Glutamatergic neuron (in vitro differentiated cells): ENCODE measurements around the gene HELT. TPM values are rescaled to one million over a fixed set of nuclear protein-coding genes. Genes with fewer than 3 reads are reported as not detected.

ENCODE experiments used
- DNase-seq: peaks from one replicate; pipeline ENCODE4 v3.0.0; 2022
- H3K27ac Mint-ChIP-seq: one replicate; pipeline ENCODE4 v1.8.0; 2020; ENCODE audit warnings: mild to moderate bottlenecking, mixed read lengths, inconsistent platforms; ENCODE audit not compliant: unreplicated experiment
- H3K27me3 Mint-ChIP-seq: one replicate; pipeline ENCODE4 v1.8.0; 2020; ENCODE audit warnings: mild to moderate bottlenecking, moderate library complexity, mixed read lengths, inconsistent platforms; ENCODE audit not compliant: unreplicated experiment
- H3K36me3 Mint-ChIP-seq: one replicate; pipeline ENCODE4 v1.8.0; 2020; ENCODE audit warnings: mild to moderate bottlenecking, mixed read lengths, inconsistent platforms; ENCODE audit not compliant: unreplicated experiment
- H3K4me1 Mint-ChIP-seq: one replicate; pipeline ENCODE4 v1.8.0; 2020; ENCODE audit warnings: mild to moderate bottlenecking, low read depth, mixed read lengths, inconsistent platforms; ENCODE audit not compliant: unreplicated experiment
- H3K4me3 Mint-ChIP-seq: one replicate; pipeline ENCODE4 v1.8.0; 2020; ENCODE audit warnings: mild to moderate bottlenecking, mixed read lengths, inconsistent platforms; ENCODE audit not compliant: unreplicated experiment
- H3K9me3 Mint-ChIP-seq: one replicate; pipeline ENCODE4 v1.8.0; 2020; ENCODE audit warnings: mild to moderate bottlenecking, moderate library complexity, mixed read lengths, inconsistent platforms; ENCODE audit not compliant: unreplicated experiment
- CTCF ChIP-seq: fragments of 200-600 bp; sonication (generic); IDR thresholded peaks from one replicate; pipeline ENCODE4 v1.5.0; 2021; ENCODE audit not compliant: partially characterized antibody, unreplicated experiment
- total RNA-seq: library from RNA; stranded (reverse); fragmentation: NEBNext Ultra II Directional; extraction: Animal tissue kit (Norgen Biotek cat#: 25700); gene quantifications from one replicate; pipeline ENCODE4 v1.2.1, GENCODE V29; 2021; ENCODE audit not compliant: unreplicated experiment

Gene HELT
- total RNA-seq, 1 donor from 2014 or later: not detected

DNA sequence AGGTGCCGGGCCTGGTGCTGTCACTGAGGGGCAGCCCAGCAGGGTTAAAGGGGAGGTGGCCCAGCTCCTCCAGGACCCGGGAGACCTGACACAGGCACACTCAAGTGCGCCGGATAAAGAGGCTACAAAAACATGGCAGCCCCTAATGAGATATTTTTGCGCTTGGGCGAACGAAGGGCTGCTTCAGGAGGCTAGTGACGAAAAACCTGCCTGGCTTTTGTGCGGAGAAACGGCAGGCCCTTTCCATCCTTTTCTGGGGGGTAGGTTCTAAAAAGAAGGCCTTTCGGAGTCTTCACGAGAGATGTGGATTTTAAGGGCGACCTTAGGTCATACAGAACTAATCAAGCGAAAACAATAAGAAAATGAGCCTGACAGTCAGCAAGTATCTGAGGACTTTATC is 35.5 kb downstream of the HELT start:
- peaks cover 5% of the 10 kb centered on the region for H3K27me3 Mint-ChIP-seq
- no peak overlapping the region for H3K27ac Mint-ChIP-seq
- H3K36me3 Mint-ChIP-seq: peaks cover 8% of the 10 kb centered on the region
- H3K4me1 Mint-ChIP-seq: peaks cover 11% of the 10 kb centered on the region
- H3K4me3 Mint-ChIP-seq: no peak overlapping the region
- no peak for DNase-seq
- H3K9me3 Mint-ChIP-seq: peaks cover 10% of the 10 kb centered on the region
- TF ChIP-seq CTCF: no peak

DNA sequence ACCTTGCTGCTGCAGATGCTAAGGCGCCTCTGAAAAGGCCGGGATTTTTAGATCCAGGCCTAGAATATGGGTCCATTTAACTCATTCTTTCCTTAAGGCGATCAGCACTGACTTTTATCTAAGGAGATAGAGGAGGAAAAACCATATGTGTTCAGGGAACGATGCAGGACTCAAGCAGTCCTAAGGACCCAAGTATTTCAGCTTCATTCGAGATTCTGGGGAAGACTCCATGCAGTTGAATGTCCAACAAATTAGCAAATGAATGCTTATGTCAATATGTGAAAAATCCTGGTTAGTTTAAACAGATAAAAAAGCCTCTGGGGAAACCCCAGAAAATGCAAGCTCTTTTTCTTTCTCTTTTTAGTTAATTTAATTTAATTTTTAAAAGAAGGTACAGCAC is 36.0 kb downstream of the HELT start:
- Mint-ChIP-seq H3K27me3 (peaks cover 5% of the 10 kb centered on the region), H3K4me3 (no peak overlapping the region), H3K4me1 (peaks cover 11% of the 10 kb centered on the region), H3K36me3 (peaks cover 8% of the 10 kb centered on the region), H3K9me3 (peaks cover 10% of the 10 kb centered on the region), H3K27ac (no peak overlapping the region)
- TF ChIP-seq CTCF: no peak
- DNase-seq: no peak

DNA sequence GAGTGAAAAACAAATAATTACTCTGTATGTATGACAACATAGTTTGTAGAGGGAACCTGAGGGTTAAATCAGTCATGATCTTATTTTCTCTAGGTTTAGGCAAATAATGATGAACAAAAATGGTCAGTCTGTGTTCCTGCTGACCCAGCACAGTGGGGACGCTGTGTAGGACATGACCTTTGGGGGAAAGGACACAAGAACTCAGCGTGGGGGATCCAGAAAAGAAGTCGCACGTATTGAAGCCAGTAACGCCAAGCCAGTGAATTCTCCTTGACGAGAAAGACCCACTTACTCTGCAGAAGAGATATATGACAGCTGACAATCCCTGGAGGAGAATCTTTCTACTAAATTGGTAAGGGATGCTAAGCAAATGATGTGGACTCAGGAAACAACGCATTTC is 36.6 kb downstream of the HELT start:
- no peak for DNase-seq
- no peak for TF ChIP-seq CTCF
- Mint-ChIP-seq H3K4me1 (peaks cover 11% of the 10 kb centered on the region), H3K4me3 (no peak overlapping the region), H3K36me3 (peaks cover 8% of the 10 kb centered on the region), H3K9me3 (peaks cover 8% of the 10 kb centered on the region), H3K27ac (no peak overlapping the region), H3K27me3 (peaks cover 5% of the 10 kb centered on the region)

GRCh38 chr4:185061610-185062009 is 43.3 kb downstream of the HELT start:
- no peak overlapping the region for H3K4me3 Mint-ChIP-seq
- peaks cover 6% of the 10 kb centered on the region for H3K36me3 Mint-ChIP-seq
- no peak for TF ChIP-seq CTCF
- DNase-seq: no peak
- no peak overlapping the region for H3K27ac Mint-ChIP-seq
- H3K4me1 Mint-ChIP-seq: no peaks in the 10 kb centered on the region
- no peaks in the 10 kb centered on the region for H3K27me3 Mint-ChIP-seq
- H3K9me3 Mint-ChIP-seq: no peaks in the 10 kb centered on the region

- Mint-ChIP-seq H3K36me3 (peaks cover 6% of the 10 kb centered on the region), H3K27me3 (no peaks in the 10 kb centered on the region), H3K9me3 (no peaks in the 10 kb centered on the region), H3K4me3 (no peak overlapping the region), H3K27ac (no peak overlapping the region), H3K4me1 (no peaks in the 10 kb centered on the region)
- DNase-seq: no peak
- no peak for TF ChIP-seq CTCF
Observed at GRCh38 chr4:185062606-185063005, 44.3 kb downstream of the HELT start.
